ENCODE data around the gene HLA-DRB5. TPM values are rescaled to one million over a fixed set of nuclear protein-coding genes. Genes with fewer than 3 reads are reported as not detected.

Gene HLA-DRB5
- total RNA-seq, 1 experiment from 2014 or later: 4.2 TPM

DNA sequence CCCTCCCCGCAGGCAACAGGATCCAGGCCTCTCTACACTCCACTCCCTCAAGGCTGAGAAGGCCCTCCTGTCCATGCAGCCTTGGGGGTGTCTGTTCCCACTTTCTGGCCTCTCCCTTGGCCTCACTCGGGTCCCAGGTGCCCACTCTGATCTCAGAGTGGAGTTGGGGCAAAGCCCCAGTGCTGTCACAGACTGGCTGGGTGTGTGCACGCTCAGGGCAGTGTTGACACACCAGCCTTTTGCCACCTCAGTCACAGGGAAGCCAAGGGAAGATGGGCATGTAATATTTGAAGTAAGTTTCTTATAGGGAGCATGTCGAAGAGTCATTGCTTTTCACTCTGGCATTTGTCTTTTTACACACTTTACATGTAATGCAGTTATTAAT, 45.5 kb downstream of the HLA-DRB5 start:
- TF ChIP-seq, protein P1, sequence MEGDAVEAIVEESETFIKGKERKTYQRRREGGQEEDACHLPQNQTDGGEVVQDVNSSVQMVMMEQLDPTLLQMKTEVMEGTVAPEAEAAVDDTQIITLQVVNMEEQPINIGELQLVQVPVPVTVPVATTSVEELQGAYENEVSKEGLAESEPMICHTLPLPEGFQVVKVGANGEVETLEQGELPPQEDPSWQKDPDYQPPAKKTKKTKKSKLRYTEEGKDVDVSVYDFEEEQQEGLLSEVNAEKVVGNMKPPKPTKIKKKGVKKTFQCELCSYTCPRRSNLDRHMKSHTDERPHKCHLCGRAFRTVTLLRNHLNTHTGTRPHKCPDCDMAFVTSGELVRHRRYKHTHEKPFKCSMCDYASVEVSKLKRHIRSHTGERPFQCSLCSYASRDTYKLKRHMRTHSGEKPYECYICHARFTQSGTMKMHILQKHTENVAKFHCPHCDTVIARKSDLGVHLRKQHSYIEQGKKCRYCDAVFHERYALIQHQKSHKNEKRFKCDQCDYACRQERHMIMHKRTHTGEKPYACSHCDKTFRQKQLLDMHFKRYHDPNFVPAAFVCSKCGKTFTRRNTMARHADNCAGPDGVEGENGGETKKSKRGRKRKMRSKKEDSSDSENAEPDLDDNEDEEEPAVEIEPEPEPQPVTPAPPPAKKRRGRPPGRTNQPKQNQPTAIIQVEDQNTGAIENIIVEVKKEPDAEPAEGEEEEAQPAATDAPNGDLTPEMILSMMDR (conservative IDR thresholded peaks at IDR 0.05): no peak
- no peaks in the 10 kb centered on the region for H3K79me1 ChIP-seq (ENCODE audit: insufficient read depth, low read depth, low read length, poor library complexity, severe bottlenecking)
- no peak overlapping the region for H2AFZ ChIP-seq (ENCODE audit: low read length)
- no peaks in the 10 kb centered on the region for H3K36me3 Mint-ChIP-seq (ENCODE audit: insufficient read depth in 1 of 3, low read depth in 3 of 3)
- no peak overlapping the region for H3K9ac ChIP-seq (ENCODE audit: extremely low read depth, insufficient read length, low read length)
- WGBS (ENCODE audit: extremely low coverage, insufficient read length, low lambda C conversion rate): no CpG with 5 or more reads among the region's 4 CpGs
- no peak overlapping the region for H2BK120ac ChIP-seq (ENCODE audit: low read depth, low read length, poor library complexity, severe bottlenecking)
- no peak overlapping the region for H2BK12ac ChIP-seq (ENCODE audit: insufficient read length, low read depth, low read length)
- no peak overlapping the region for H3K56ac ChIP-seq (ENCODE audit: insufficient read length, low read depth, low read length)
- H2AK5ac ChIP-seq (ENCODE audit: insufficient read length, low read length): no peak overlapping the region
- DNase-seq: no peak
- H3T11ph ChIP-seq (ENCODE audit: low read length): no peak overlapping the region
- H3K23ac ChIP-seq (ENCODE audit: insufficient read length, low read depth, low read length): no peak overlapping the region
- no peak overlapping the region for H4K5ac ChIP-seq (ENCODE audit: insufficient read length, low read depth, low read length)
- no peak overlapping the region for H2BK15ac ChIP-seq (ENCODE audit: low read depth, low read length)
- no peak overlapping the region; a peak in 1 of 7 replicates for H3K27ac Mint-ChIP-seq
- no peaks in the 10 kb centered on the region for H3K9me3 ChIP-seq (ENCODE audit: control insufficient read depth, low read depth, low read length)
- H3K4me2 ChIP-seq (ENCODE audit: insufficient read depth, insufficient read length, low read length): no peak overlapping the region
- no peak overlapping the region for H3K18ac ChIP-seq (ENCODE audit: insufficient read length, low read depth, low read length)
- H3K27me3 Mint-ChIP-seq (ENCODE audit: low read depth): peaks cover 2% of the 10 kb centered on the region
- no peaks in the 10 kb centered on the region for H3K79me2 ChIP-seq (ENCODE audit: insufficient read depth, low read length)
- no peak overlapping the region for H2BK20ac ChIP-seq (ENCODE audit: low read depth, low read length, poor library complexity, severe bottlenecking)
- no peak overlapping the region for H4K91ac ChIP-seq (ENCODE audit: insufficient read length, low read depth, low read length)
- H3K9me3 Mint-ChIP-seq: no peaks in the 10 kb centered on the region
- no peak overlapping the region for H3K4me3 Mint-ChIP-seq
- H3K27me3 ChIP-seq (ENCODE audit: insufficient read depth, low read length): no peaks in the 10 kb centered on the region
- H3K27ac ChIP-seq (ENCODE audit: insufficient read length, low read depth, low read length): no peak overlapping the region
- H3K4me1 ChIP-seq (ENCODE audit: insufficient read depth, low read length): no peaks in the 10 kb centered on the region
- no peaks in the 10 kb centered on the region for H4K20me1 ChIP-seq (ENCODE audit: control insufficient read depth, insufficient read depth, insufficient read length)
- H3K14ac ChIP-seq (ENCODE audit: insufficient read depth, low read length): no peak overlapping the region
- H2BK5ac ChIP-seq (ENCODE audit: insufficient read length, low read length): no peak overlapping the region
- no peaks in the 10 kb centered on the region for H3K4me1 Mint-ChIP-seq
- no peaks in the 10 kb centered on the region for H3K23me2 ChIP-seq (ENCODE audit: insufficient read length, low read depth, low read length, poor library complexity, severe bottlenecking)
- H4K8ac ChIP-seq (replicated peaks; ENCODE audit: insufficient read length, low read depth, low read length): no peak overlapping the region
- no peak overlapping the region for H3K4ac ChIP-seq (ENCODE audit: low read depth, low read length)

Data from H9 (cell line).